ENCODE data around the gene S100A2. TPM values are rescaled to one million over a fixed set of nuclear protein-coding genes. Genes with fewer than 3 reads are reported as not detected.
"Not testable (repeated sequence)": the region's sequence is repeated elsewhere in the genome, so short reads cannot be mapped to it uniquely, and the experiment has no call there.

The S100A2 gene
- total RNA-seq, 1 donor from 2014 or later, result 0.51 TPM

DNA sequence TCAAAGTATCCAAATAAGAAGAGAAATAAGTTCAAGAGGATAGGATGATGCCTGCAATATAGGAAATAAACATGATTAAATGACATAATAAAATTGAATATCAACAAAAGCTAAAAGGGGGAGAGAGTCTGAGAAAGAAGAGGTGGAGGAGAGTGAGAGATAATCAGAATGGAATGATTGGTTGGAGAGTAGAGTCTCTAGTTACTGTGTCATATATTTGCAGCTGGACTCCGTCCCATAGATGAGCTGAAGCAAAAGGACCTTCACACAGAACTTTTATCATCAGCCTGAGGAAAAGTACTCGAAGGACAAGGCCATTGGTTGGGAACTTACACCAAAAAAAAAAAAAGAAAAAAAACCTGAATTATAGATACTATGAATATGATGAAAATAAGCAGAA is 22.8 kb upstream of the S100A2 start:
- no peak for TF ChIP-seq CTCF (IDR thresholded peaks at IDR 0.05; ENCODE audit: unreplicated experiment)
- H3K4me1 Mint-ChIP-seq, result peaks cover 16% of the 10 kb centered on the region
- H3K9me3 Mint-ChIP-seq, result no peaks in the 10 kb centered on the region

GRCh38 chr1:153588033-153588432 is 22.4 kb upstream of the S100A2 start:
- not testable (repeated sequence) for H3K36me3 Mint-ChIP-seq; H3K27me3 Mint-ChIP-seq (ENCODE audit: low read depth); H3K27ac Mint-ChIP-seq; H3K9me3 Mint-ChIP-seq; H3K4me3 Mint-ChIP-seq; DNase-seq (ENCODE audit: low spot score in 2 of 2, unreplicated experiment in 2 of 2)
- H3K4me1 Mint-ChIP-seq, result peaks cover 16% of the 10 kb centered on the region

More for the DNA sequence above, 22.8 kb upstream of the S100A2 start:
- Mint-ChIP-seq H3K36me3 (no peaks in the 10 kb centered on the region), H3K4me3 (no peak overlapping the region), H3K27ac (no peak overlapping the region), H3K27me3 (ENCODE audit: low read depth) (no peaks in the 10 kb centered on the region)
- DNase-seq (ENCODE audit: low spot score in 2 of 2, unreplicated experiment in 2 of 2), result no peak

GRCh38 chr1:153587314-153587713 is 21.7 kb upstream of the S100A2 start:
- Mint-ChIP-seq H3K4me1 (peaks cover 13% of the 10 kb centered on the region), H3K4me3 (no peak overlapping the region), H3K27me3 (ENCODE audit: low read depth) (no peaks in the 10 kb centered on the region), H3K36me3 (no peaks in the 10 kb centered on the region), H3K27ac (no peak overlapping the region), H3K9me3 (no peaks in the 10 kb centered on the region)
- no peak for DNase-seq (ENCODE audit: low spot score in 2 of 2, unreplicated experiment in 2 of 2)
- no peak for TF ChIP-seq CTCF (IDR thresholded peaks at IDR 0.05; ENCODE audit: unreplicated experiment)

- no peaks in the 10 kb centered on the region for H3K27me3 Mint-ChIP-seq (ENCODE audit: low read depth)
- H3K27ac Mint-ChIP-seq, result no peak overlapping the region
- H3K36me3 Mint-ChIP-seq, result no peaks in the 10 kb centered on the region
- H3K4me1 Mint-ChIP-seq, result peaks cover 13% of the 10 kb centered on the region
- no peak for TF ChIP-seq CTCF (IDR thresholded peaks at IDR 0.05; ENCODE audit: unreplicated experiment)
- H3K9me3 Mint-ChIP-seq, result no peaks in the 10 kb centered on the region
- H3K4me3 Mint-ChIP-seq, result no peak overlapping the region
- DNase-seq (ENCODE audit: low spot score in 2 of 2, unreplicated experiment in 2 of 2), result no peak
Measured at GRCh38 chr1:153586347-153586746, 20.7 kb upstream of the S100A2 start.

DNA sequence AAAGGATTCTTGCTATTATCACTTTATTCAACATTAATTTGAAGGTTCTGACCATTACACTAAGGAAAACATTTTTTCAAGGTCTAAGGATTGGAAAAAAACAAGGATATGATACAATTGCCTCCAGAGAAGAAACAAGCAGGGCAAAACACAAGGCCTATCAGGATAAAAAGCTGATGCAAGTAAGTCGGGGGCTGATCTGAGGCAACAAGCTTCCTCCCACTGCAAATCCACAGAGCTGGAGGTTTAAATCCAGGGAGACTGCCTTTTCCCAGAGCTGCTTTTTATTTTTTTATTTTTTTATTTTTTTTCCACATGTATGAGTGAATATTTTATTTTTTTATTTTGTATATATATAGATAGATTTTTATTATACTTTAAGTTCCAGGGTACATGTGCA is 19.4 kb upstream of the S100A2 start:
- no peak for TF ChIP-seq CTCF (IDR thresholded peaks at IDR 0.05; ENCODE audit: unreplicated experiment)
- Mint-ChIP-seq H3K4me3 (no peak overlapping the region), H3K9me3 (no peaks in the 10 kb centered on the region), H3K36me3 (no peaks in the 10 kb centered on the region), H3K27ac (no peak overlapping the region), H3K27me3 (ENCODE audit: low read depth) (no peaks in the 10 kb centered on the region), H3K4me1 (peaks cover 13% of the 10 kb centered on the region)
- DNase-seq (ENCODE audit: low spot score in 2 of 2, unreplicated experiment in 2 of 2), result no peak

DNA sequence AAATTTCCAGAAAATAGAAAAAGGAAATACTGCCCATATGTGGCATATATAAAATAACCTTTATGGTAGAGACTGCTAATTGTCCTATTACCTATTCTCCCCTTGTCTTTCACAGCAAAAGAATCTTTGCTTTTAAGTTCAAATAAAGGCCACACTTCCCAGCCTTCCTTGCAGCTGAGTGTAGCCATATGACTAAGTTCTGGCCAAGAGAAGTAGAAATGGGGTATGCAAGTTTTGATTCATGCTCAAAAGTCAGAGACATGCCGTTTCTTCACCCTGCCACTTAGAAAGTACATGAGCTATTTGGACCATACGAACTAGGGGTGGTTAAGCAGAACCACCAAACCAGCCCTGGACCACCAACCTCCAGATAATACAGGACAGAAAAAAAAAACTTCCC is 18.3 kb upstream of the S100A2 start:
- peak overlapping the region; percentile 1 for H3K27ac Mint-ChIP-seq
- DNase-seq (ENCODE audit: low spot score in 2 of 2, unreplicated experiment in 2 of 2), result no peak
- H3K4me1 Mint-ChIP-seq, result peaks cover 18% of the 10 kb centered on the region
- H3K36me3 Mint-ChIP-seq, result no peaks in the 10 kb centered on the region
- H3K27me3 Mint-ChIP-seq (ENCODE audit: low read depth), result no peaks in the 10 kb centered on the region
- TF ChIP-seq CTCF (IDR thresholded peaks at IDR 0.05; ENCODE audit: unreplicated experiment), result no peak
- no peaks in the 10 kb centered on the region for H3K9me3 Mint-ChIP-seq
- no peak overlapping the region for H3K4me3 Mint-ChIP-seq

DNA sequence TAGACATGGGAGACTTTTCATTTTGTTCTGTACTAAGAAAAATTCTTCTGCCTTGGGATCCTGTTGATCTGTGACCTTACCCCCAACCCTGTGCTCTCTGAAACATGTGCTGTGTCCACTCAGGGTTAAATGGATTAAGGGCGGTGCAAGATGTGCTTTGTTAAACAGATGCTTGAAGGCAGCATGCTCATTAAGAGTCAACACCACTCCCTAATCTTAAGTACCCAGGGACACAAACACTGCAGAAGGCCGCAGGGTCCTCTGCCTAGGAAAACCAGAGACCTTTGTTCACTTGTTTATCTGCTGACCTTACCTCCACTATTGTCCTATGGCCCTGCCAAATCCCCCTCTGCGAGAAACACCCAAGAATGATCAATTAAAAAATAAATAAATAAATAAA is 17.9 kb upstream of the S100A2 start:
- not testable (repeated sequence) for H3K9me3 Mint-ChIP-seq; H3K27me3 Mint-ChIP-seq (ENCODE audit: low read depth); DNase-seq (ENCODE audit: low spot score in 2 of 2, unreplicated experiment in 2 of 2); H3K27ac Mint-ChIP-seq; H3K36me3 Mint-ChIP-seq; H3K4me3 Mint-ChIP-seq
- peaks cover 23% of the 10 kb centered on the region for H3K4me1 Mint-ChIP-seq

GRCh38 chr1:153582836-153583235 is 17.2 kb upstream of the S100A2 start:
- H3K27me3 Mint-ChIP-seq (ENCODE audit: low read depth); H3K27ac Mint-ChIP-seq; H3K36me3 Mint-ChIP-seq; H3K9me3 Mint-ChIP-seq; H3K4me3 Mint-ChIP-seq; DNase-seq (ENCODE audit: low spot score in 2 of 2, unreplicated experiment in 2 of 2): not testable (repeated sequence)
- peaks cover 29% of the 10 kb centered on the region for H3K4me1 Mint-ChIP-seq
